Fibroblast of pulmonary artery (primary cell): ENCODE data around the gene METTL27.

Experiments used
- DNase-seq: peaks from one replicate; pipeline ENCODE4 v3.0.0-alpha.2; 2010; ENCODE audit warnings: low read depth
- H3K4me3 ChIP-seq: replicated peaks from 2 replicates; pipeline ENCODE4 v1.5.1; 2011; ENCODE audit warnings: low read depth, mild to moderate bottlenecking, control low read depth, low read length, moderate library complexity
- TF ChIP-seq, protein P1 (sequence below): IDR thresholded peaks from 2 replicates; pipeline ENCODE4 v1.5.1; 2011; ENCODE audit warnings: mild to moderate bottlenecking, control low read depth, low read length, inconsistent platforms; ENCODE audit errors: missing control alignments

Gene METTL27

DNA sequence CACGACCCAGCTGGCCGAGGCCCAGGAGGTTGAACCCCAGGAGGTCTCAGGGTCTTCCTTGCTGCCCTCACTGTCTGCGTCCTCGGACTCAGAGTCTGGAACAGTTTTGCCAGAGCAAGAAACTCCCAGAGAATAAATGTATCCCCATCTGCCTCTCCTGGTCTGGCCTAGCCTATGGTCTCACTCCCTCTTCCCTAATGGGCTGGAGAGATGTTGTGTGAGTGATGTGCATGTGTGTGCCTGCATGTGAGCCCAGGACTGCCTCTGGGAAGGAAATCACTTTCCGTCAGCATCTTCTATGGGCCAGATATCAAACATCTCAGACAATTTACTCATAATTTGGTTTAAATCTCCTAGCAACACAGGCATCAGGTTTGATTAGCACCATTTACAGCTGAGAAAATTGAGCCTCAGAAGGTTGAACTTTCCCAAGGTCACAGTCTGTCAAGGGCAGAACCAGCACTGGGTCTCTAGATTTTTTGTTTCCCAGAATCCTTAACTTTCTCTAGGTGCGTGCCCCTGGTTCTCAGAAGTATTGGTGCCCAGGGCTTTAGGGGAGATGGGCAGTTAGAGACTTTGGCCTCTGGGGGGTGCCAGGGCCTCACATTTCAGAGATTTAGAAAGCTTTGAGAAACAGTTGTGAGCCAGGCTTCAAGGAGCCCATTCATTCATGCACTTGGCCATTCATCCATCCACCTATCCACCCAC is 23.6 kb upstream of the METTL27 start:
- H3K4me3 ChIP-seq: no peak overlapping the region
- DNase-seq: peak; percentile 73
- TF ChIP-seq, protein P1, sequence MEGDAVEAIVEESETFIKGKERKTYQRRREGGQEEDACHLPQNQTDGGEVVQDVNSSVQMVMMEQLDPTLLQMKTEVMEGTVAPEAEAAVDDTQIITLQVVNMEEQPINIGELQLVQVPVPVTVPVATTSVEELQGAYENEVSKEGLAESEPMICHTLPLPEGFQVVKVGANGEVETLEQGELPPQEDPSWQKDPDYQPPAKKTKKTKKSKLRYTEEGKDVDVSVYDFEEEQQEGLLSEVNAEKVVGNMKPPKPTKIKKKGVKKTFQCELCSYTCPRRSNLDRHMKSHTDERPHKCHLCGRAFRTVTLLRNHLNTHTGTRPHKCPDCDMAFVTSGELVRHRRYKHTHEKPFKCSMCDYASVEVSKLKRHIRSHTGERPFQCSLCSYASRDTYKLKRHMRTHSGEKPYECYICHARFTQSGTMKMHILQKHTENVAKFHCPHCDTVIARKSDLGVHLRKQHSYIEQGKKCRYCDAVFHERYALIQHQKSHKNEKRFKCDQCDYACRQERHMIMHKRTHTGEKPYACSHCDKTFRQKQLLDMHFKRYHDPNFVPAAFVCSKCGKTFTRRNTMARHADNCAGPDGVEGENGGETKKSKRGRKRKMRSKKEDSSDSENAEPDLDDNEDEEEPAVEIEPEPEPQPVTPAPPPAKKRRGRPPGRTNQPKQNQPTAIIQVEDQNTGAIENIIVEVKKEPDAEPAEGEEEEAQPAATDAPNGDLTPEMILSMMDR: peak; percentile 74

DNA sequence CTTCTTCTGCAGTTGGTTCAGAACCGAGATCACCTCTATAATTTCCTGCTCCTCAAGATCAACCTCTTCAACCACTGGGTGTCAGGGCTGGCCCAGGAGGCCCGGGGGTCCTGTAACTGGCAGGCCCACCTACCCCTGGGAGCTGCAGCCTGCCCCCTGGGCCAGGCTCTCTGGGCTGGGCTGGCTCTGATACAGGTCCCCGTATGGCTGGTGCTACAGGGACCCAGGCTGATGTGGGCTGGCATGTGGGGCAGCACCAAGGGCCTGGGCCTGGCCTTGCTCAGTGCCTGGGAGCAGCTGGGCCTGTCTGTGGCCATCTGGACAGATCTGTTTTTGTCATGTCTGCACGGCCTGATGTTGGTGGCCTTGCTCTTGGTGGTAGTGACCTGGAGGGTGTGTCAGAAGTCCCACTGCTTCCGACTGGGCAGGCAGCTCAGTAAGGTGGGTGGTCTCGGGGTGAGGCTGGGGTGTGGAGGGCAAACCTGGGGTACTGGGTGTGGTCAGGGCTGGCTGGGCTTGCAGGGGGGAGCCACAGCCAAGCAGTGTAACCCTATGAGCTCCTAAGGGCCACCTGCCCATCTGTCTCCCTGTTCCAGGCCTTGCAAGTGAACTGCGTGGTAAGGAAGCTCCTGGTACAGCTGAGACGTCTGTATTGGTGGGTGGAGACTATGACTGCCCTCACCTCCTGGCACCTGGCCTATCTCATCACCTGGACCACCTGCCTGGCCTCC is 22.8 kb upstream of the METTL27 start:
- DNase-seq: no peak
- H3K4me3 ChIP-seq: no peak overlapping the region
- TF ChIP-seq, protein P1: no peak

- no peak for DNase-seq
- TF ChIP-seq, protein P1: no peak
- no peak overlapping the region for H3K4me3 ChIP-seq
Observed at GRCh38 chr7:73861305-73861704, 19.0 kb upstream of the METTL27 start.

- TF ChIP-seq, protein P1: no peak
- no peak within 1 kb of the TSS for H3K4me3 ChIP-seq
- no peak for DNase-seq
Observed at GRCh38 chr7:73860859-73861258, 18.5 kb upstream of the METTL27 start, which contains the start of gene TMEM270. TSS of gene TMEM270 (plus strand) at chr7:73861159. CDS start at chr7:73861195, 36 bp downstream.

DNA sequence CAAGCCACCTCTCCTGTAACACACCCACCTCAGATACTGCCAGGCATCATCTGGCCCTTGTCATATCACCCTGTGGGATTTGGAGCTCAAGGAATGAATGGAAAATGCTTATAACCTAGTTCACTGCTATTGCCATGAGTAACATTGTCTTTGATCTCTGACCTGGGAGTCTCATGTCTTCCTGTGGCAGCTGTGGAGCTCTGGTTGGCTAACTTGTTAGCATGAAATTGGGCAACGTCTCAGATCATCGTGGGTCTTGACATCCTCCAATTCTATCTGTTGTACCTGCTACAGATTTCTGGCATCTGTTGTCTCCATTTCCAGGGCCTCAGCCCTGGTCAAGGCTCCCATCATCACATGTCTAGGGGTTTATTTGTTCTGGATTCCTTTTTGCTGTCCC is 16.5 kb upstream of the METTL27 start:
- H3K4me3 ChIP-seq: no peak overlapping the region
- TF ChIP-seq, protein P1: no peak
- no peak for DNase-seq

- no peak overlapping the region for H3K4me3 ChIP-seq
- no peak for DNase-seq
- TF ChIP-seq, protein P1: no peak
Observed at GRCh38 chr7:73856941-73857340, 14.6 kb upstream of the METTL27 start.
